ENCODE measurements around the gene MALRD1.

GRCh38 chr10:19629567-19629966 is 581.0 kb downstream of the MALRD1 start:
- TF ChIP-seq TAF1 (IDR thresholded peaks at IDR 0.05; ENCODE audit: borderline replicate concordance, insufficient read depth, low read length), result no peak
- no peak for TF ChIP-seq REST (IDR thresholded peaks at IDR 0.05; ENCODE audit: insufficient read depth in 1 of 2, low read depth in 2 of 2, low read length in 2 of 2)
- no peak for TF ChIP-seq POLR2AphosphoS5 (IDR thresholded peaks at IDR 0.05; ENCODE audit: low read depth, low read length)
- TF ChIP-seq SIN3A (IDR thresholded peaks at IDR 0.05; ENCODE audit: borderline replicate concordance, insufficient read depth, low read length), result 0 out of 2 replicates have a peak, but pooled peaks have one; percentile 40
- TF ChIP-seq FOXP2 (optimal IDR thresholded peaks at IDR 0.05; ENCODE audit: borderline replicate concordance, extremely low read depth, extremely low read length, insufficient read depth), result no peak

All from PFSK-1 (cell line).